ENCODE data around the gene SPG11.

Gene SPG11

GRCh38 chr15:44676676-44677075 is 13.2 kb upstream of the SPG11 start:
- H3K4me3 ChIP-seq (ENCODE audit: low read depth, low read length): no peak overlapping the region
- CTCF ChIA-PET: interaction anchor here (1.9 to 2.1 kb wide), 2 partner anchors 13 to 62 kb away, joined by 6 to 17 read pairs; partner anchors contain the start of gene SPG11

GRCh38 chr15:44675911-44676310 is 12.4 kb upstream of the SPG11 start:
- ChIA-PET CTCF (no interaction called here), POLR2A (no interaction called here)
- H3K4me3 ChIP-seq (ENCODE audit: low read depth, low read length): no peak overlapping the region
- no peak for TF ChIP-seq CTCF (IDR thresholded peaks at IDR 0.05; ENCODE audit: insufficient read depth, low read length, missing control alignments)
- DNase-seq (ENCODE audit: low read depth, low spot score): no peak

More at GRCh38 chr15:44676676-44677075, 13.2 kb upstream of the SPG11 start:
- no peak for DNase-seq (ENCODE audit: low read depth, low spot score)
- POLR2A ChIA-PET: no interaction called here
- no peak for TF ChIP-seq CTCF (IDR thresholded peaks at IDR 0.05; ENCODE audit: insufficient read depth, low read length, missing control alignments)

GRCh38 chr15:44673639-44674038 is 10.2 kb upstream of the SPG11 start:
- DNase-seq (ENCODE audit: low read depth, low spot score): no peak
- H3K4me3 ChIP-seq (ENCODE audit: low read depth, low read length): no peak overlapping the region
- POLR2A ChIA-PET: interaction anchor here (0.8 kb wide), 1 partner anchor 10 kb away, joined by 3 read pairs; the partner anchor contains the start of gene SPG11
- CTCF ChIA-PET: interaction anchor here (1.0 to 2.0 kb wide), 3 partner anchors 10 to 65 kb away, joined by 3 to 15 read pairs (median 9); partner anchors contain the start of gene SPG11
- TF ChIP-seq CTCF (IDR thresholded peaks at IDR 0.05; ENCODE audit: insufficient read depth, low read length, missing control alignments): no peak

GRCh38 chr15:44670087-44670950 is 6.9 kb upstream of the SPG11 start:
- ChIA-PET POLR2A (no interaction called here), CTCF (interaction anchor here (1.2 kb wide), 1 partner anchor 67 kb away, joined by 4 read pairs; no protein-coding TSS in a partner anchor)
- no peak overlapping the region for H3K4me3 ChIP-seq (ENCODE audit: low read depth, low read length)
- DNase-seq (ENCODE audit: low read depth, low spot score): no peak
- TF ChIP-seq CTCF (IDR thresholded peaks at IDR 0.05; ENCODE audit: insufficient read depth, low read length, missing control alignments): no peak

GRCh38 chr15:44668921-44669320 is 5.5 kb upstream of the SPG11 start:
- no peak for TF ChIP-seq CTCF (IDR thresholded peaks at IDR 0.05; ENCODE audit: insufficient read depth, low read length, missing control alignments)
- H3K4me3 ChIP-seq (ENCODE audit: low read depth, low read length): no peak overlapping the region
- ChIA-PET POLR2A (no interaction called here), CTCF (interaction anchor here (1.2 kb wide), 1 partner anchor 69 kb away, joined by 4 read pairs; no protein-coding TSS in a partner anchor)
- no peak for DNase-seq (ENCODE audit: low read depth, low spot score)

- H3K4me3 ChIP-seq (ENCODE audit: low read depth, low read length): no peak overlapping the region
- CTCF ChIA-PET: interaction anchor here (1.3 to 6.3 kb wide), 3 partner anchors 44 to 89 kb away, joined by 5 to 153 read pairs (median 12); partner anchors contain the start of genes PATL2 and TRIM69
- no peak for DNase-seq (ENCODE audit: low read depth, low spot score)
- no peak for TF ChIP-seq CTCF (IDR thresholded peaks at IDR 0.05; ENCODE audit: insufficient read depth, low read length, missing control alignments)
- POLR2A ChIA-PET: no interaction called here
These were observed 3.5 kb upstream of the SPG11 start for GRCh38 chr15:44667039-44667360.

Measured in AG04449 (cell line).